ENCODE results near the gene DNAJC10. TPM values are rescaled to one million over a fixed set of nuclear protein-coding genes. Genes with fewer than 3 reads are reported as not detected.

Gene DNAJC10
- polyA plus RNA-seq, 3 donors = 25.2 to 102 (median 79.4) TPM

DNA sequence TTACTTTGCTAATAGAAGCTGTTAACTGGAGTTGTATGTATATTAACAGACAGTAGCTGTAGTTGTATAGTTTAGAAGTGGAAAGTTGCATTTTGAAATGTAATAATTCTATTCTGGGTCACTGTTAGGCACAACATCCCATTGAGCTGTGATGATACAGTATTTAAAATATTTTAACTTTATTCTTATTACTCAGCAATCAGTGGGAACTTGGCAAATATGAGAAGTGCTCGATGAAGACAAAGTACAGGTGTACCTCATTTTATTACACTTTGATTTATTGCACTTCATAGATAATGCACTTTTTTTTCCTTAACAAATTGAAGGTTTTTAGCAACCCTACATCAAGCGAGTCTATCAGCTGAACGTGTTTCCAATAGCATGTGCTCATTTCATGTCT lies 8.6 kb downstream of the DNAJC10 start:
- no peak overlapping the region for H3K27ac Mint-ChIP-seq

DNA sequence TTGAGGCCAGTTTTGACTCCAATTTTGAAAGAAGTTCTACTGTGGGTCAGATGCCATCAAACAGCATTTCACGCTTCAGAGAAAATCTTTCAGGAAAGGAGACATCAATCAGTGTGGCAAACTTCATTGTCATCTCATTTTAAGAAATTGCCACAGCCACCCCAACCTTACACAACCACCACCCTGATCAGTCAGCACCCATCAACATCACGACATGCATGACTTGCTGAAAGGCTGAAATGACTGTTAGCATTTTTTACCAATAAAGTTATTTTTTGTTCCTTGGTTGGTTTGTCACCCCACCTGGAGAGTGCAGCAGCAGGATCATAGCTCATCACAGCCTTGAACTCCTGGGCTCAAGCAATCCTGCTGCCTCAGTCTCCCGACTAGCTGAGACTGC lies 10.4 kb downstream of the DNAJC10 start:
- intact Hi-C loops (cut with micrococcal nuclease) = no loop called here
- Mint-ChIP-seq H3K36me3 (peaks cover 57 to 68% of the 10 kb centered on the region in 2 donors), H3K4me1 (peaks cover 7% of the 10 kb centered on the region), H3K9me3 (no peaks in the 10 kb centered on the region), H3K4me3 (no peak overlapping the region), H3K27me3 (ENCODE audit: low read depth in 3 of 3) (no peaks in the 10 kb centered on the region), H3K27ac (peak overlapping the region in 2 of 7 donors; percentile 14 to 35)
- H2AFZ ChIP-seq (ENCODE audit: insufficient read depth, low read depth, low read length, poor library complexity, severe bottlenecking) = no peak overlapping the region
- H3K27ac ChIP-seq (ENCODE audit: low read depth in 1 of 2, low read length in 2 of 2) = no peak overlapping the region
- no peak overlapping the region for H3K9ac ChIP-seq (ENCODE audit: insufficient read depth, low read length, poor library complexity, severe bottlenecking)
- H4K20me1 ChIP-seq (ENCODE audit: insufficient read depth, low read length) = no peaks in the 10 kb centered on the region
- no peaks in the 10 kb centered on the region for H3K4me1 ChIP-seq (ENCODE audit: control insufficient read depth in 1 of 2, insufficient read depth in 2 of 2, low read length in 2 of 2)
- no peaks in the 10 kb centered on the region for H3K27me3 ChIP-seq (ENCODE audit: control insufficient read depth in 2 of 2, insufficient read depth in 2 of 2, low read length in 2 of 2)
- no peaks in the 10 kb centered on the region for H3K79me2 ChIP-seq (ENCODE audit: insufficient read depth, low read length)
- 100% methylated on average over 2 of the region's 3 CpGs for WGBS (ENCODE audit: insufficient coverage)
- H3K4me3 ChIP-seq (replicated peaks in 1 of 3; ENCODE audit: low read depth in 2 of 3, low read length in 3 of 3) = no peak overlapping the region
- TF ChIP-seq, protein P1, sequence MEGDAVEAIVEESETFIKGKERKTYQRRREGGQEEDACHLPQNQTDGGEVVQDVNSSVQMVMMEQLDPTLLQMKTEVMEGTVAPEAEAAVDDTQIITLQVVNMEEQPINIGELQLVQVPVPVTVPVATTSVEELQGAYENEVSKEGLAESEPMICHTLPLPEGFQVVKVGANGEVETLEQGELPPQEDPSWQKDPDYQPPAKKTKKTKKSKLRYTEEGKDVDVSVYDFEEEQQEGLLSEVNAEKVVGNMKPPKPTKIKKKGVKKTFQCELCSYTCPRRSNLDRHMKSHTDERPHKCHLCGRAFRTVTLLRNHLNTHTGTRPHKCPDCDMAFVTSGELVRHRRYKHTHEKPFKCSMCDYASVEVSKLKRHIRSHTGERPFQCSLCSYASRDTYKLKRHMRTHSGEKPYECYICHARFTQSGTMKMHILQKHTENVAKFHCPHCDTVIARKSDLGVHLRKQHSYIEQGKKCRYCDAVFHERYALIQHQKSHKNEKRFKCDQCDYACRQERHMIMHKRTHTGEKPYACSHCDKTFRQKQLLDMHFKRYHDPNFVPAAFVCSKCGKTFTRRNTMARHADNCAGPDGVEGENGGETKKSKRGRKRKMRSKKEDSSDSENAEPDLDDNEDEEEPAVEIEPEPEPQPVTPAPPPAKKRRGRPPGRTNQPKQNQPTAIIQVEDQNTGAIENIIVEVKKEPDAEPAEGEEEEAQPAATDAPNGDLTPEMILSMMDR (IDR thresholded peaks at IDR 0.05) = no peak
- no peak for DNase-seq
- no peak overlapping the region for H3K4me2 ChIP-seq (replicated peaks; ENCODE audit: extremely low read depth, low read length, poor library complexity, severe bottlenecking)
- H3K9me3 ChIP-seq (replicated peaks in 1 of 2; ENCODE audit: control insufficient read depth in 1 of 2, insufficient read depth in 1 of 2, low read length in 2 of 2) = no peaks in the 10 kb centered on the region
- H3K36me3 ChIP-seq (replicated peaks in 1 of 2; ENCODE audit: control insufficient read depth in 1 of 2, insufficient read depth in 2 of 2, low read length in 2 of 2) = peaks cover 69 to 95% of the 10 kb centered on the region in 2 donors

More for the DNA sequence above, 8.6 kb downstream of the DNAJC10 start:
- TF ChIP-seq, protein P1 (IDR thresholded peaks at IDR 0.05) = no peak
- intact Hi-C loops (cut with micrococcal nuclease) = no loop called here
- Histone ChIP-seq H4K20me1 (ENCODE audit: insufficient read depth, low read length) (no peaks in the 10 kb centered on the region), H3K4me3 (replicated peaks in 1 of 3; ENCODE audit: low read depth in 2 of 3, low read length in 3 of 3) (no peak overlapping the region), H3K9me3 (replicated peaks in 1 of 2; ENCODE audit: control insufficient read depth in 1 of 2, insufficient read depth in 1 of 2, low read length in 2 of 2) (no peaks in the 10 kb centered on the region), H3K27ac (ENCODE audit: low read depth in 1 of 2, low read length in 2 of 2) (no peak overlapping the region), H3K79me2 (ENCODE audit: insufficient read depth, low read length) (no peaks in the 10 kb centered on the region), H3K9ac (ENCODE audit: insufficient read depth, low read length, poor library complexity, severe bottlenecking) (no peak overlapping the region), H3K27me3 (ENCODE audit: control insufficient read depth in 2 of 2, insufficient read depth in 2 of 2, low read length in 2 of 2) (no peaks in the 10 kb centered on the region), H3K36me3 (replicated peaks in 1 of 2; ENCODE audit: control insufficient read depth in 1 of 2, insufficient read depth in 2 of 2, low read length in 2 of 2) (peaks cover 65 to 94% of the 10 kb centered on the region in 2 donors), H3K4me1 (ENCODE audit: control insufficient read depth in 1 of 2, insufficient read depth in 2 of 2, low read length in 2 of 2) (no peaks in the 10 kb centered on the region), H3K4me2 (replicated peaks; ENCODE audit: extremely low read depth, low read length, poor library complexity, severe bottlenecking) (no peak overlapping the region), H2AFZ (ENCODE audit: insufficient read depth, low read depth, low read length, poor library complexity, severe bottlenecking) (no peak overlapping the region)
- H3K4me1 Mint-ChIP-seq = peaks cover 9% of the 10 kb centered on the region
- no peak overlapping the region for H3K4me3 Mint-ChIP-seq
- H3K27me3 Mint-ChIP-seq (ENCODE audit: low read depth in 3 of 3) = no peaks in the 10 kb centered on the region
- WGBS (ENCODE audit: insufficient coverage) = no CpG with 5 or more reads among the region's 3 CpGs
- H3K36me3 Mint-ChIP-seq = peaks cover 46 to 57% of the 10 kb centered on the region in 2 donors
- no peak for DNase-seq
- H3K9me3 Mint-ChIP-seq = no peaks in the 10 kb centered on the region

Data from CD14-positive monocyte (primary cell).